OCI-LY1 (cell line): ENCODE measurements around the gene AOAH.

Experiments used
- H2AFZ ChIP-seq: fragments of 200-600 bp; sonication (generic), shearing (Covaris generic); 2 replicates; pipeline ENCODE4 v1.6.0; 2014; ENCODE audit warnings: antibody characterized with exemption, mild to moderate bottlenecking, low read length
- H3F3A ChIP-seq: fragments of 200-600 bp; sonication (generic), shearing (Covaris generic); 2 replicates; pipeline ENCODE4 v1.6.0; 2014; ENCODE audit warnings: mild to moderate bottlenecking, antibody characterized with exemption, low read length, moderate library complexity; ENCODE audit not compliant: insufficient read depth
- H3K27ac ChIP-seq: fragments of 200-600 bp; sonication (generic); 2 replicates; pipeline ENCODE4 v1.5.1; 2014; ENCODE audit warnings: low read length, mixed run types, mild to moderate bottlenecking, low read depth; ENCODE audit not compliant: poor library complexity, severe bottlenecking
- H3K27me3 ChIP-seq: fragments of 200-600 bp; sonication (generic); 2 replicates; pipeline ENCODE4 v1.6.0; 2014; ENCODE audit warnings: antibody characterized with exemption, mild to moderate bottlenecking, low read length, moderate library complexity; ENCODE audit not compliant: insufficient read depth
- H3K36me3 ChIP-seq: fragments of 200-600 bp; sonication (generic); 2 replicates; pipeline ENCODE4 v1.6.1; 2014; ENCODE audit warnings: mild to moderate bottlenecking, antibody characterized with exemption, low read length, moderate library complexity, mixed read lengths; ENCODE audit not compliant: insufficient read depth
- H3K4me1 ChIP-seq: fragments of 200-600 bp; sonication (generic); 2 replicates; pipeline ENCODE4 v1.5.1; 2014; ENCODE audit warnings: mild to moderate bottlenecking, low read length, moderate library complexity; ENCODE audit not compliant: insufficient read depth, severe bottlenecking
- H3K4me2 ChIP-seq: fragments of 200-600 bp; sonication (generic), shearing (Covaris generic); 2 replicates; pipeline ENCODE4 v1.6.1; 2014; ENCODE audit warnings: low read length
- H3K4me3 ChIP-seq: fragments of 200-600 bp; sonication (generic); 2 replicates; pipeline ENCODE4 v1.5.1; 2014; ENCODE audit warnings: low read length, low read depth, mild to moderate bottlenecking, mixed read lengths; ENCODE audit not compliant: poor library complexity, severe bottlenecking
- H3K79me2 ChIP-seq: fragments of 200-600 bp; shearing (Covaris generic); 2 replicates; pipeline ENCODE4 v1.6.1; 2016; ENCODE audit warnings: mixed run types, low read length, mixed read lengths; ENCODE audit not compliant: insufficient read depth
- H3K9ac ChIP-seq: fragments of 200-600 bp; sonication (generic), shearing (Covaris generic); 2 replicates; pipeline ENCODE4 v1.6.1; 2014; ENCODE audit warnings: mild to moderate bottlenecking, low read length, mixed read lengths
- H3K9me2 ChIP-seq: fragments of 200-600 bp; sonication (generic), shearing (Covaris generic); 2 replicates; pipeline ENCODE4 v1.6.1; 2014; ENCODE audit warnings: low read depth, mild to moderate bottlenecking, low read length, mixed read lengths
- H3K9me3 ChIP-seq: fragments of 200-600 bp; shearing (Covaris generic); 2 replicates; pipeline ENCODE4 v1.6.1; 2014; ENCODE audit warnings: low read length, mixed read lengths
- H4K20me1 ChIP-seq: fragments of 200-600 bp; sonication (generic), shearing (Covaris generic); 2 replicates; pipeline ENCODE4 v1.6.0; 2016; ENCODE audit warnings: mild to moderate bottlenecking, low read length; ENCODE audit not compliant: insufficient read depth
- CTCF ChIP-seq: fragments of 200-600 bp; sonication (generic), shearing (Covaris generic); IDR thresholded peaks from 2 replicates; pipeline ENCODE4 v1.5.1; 2017; ENCODE audit warnings: mild to moderate bottlenecking, antibody characterized with exemption, low read length, moderate library complexity, mixed read lengths
- EZH2 ChIP-seq: fragments of 200-600 bp; sonication (generic), shearing (Covaris generic); IDR thresholded peaks from 2 replicates; pipeline ENCODE4 v1.8.0; 2017; ENCODE audit warnings: borderline replicate concordance, mixed run types, mild to moderate bottlenecking, antibody characterized with exemption, low read length, moderate library complexity, mixed read lengths

Gene AOAH

GRCh38 chr7:36638140-36638539 lies 86.2 kb downstream of the AOAH start:
- TF ChIP-seq CTCF (no peak), EZH2 (no peak)
- Histone ChIP-seq H3K27ac (no peak overlapping the region), H3K9me2 (no peaks in the 10 kb centered on the region), H3F3A (no peaks in the 10 kb centered on the region), H3K9me3 (no peaks in the 10 kb centered on the region), H3K27me3 (peaks cover 10% of the 10 kb centered on the region; the same call in 1 of the 2 replicates), H4K20me1 (no peaks in the 10 kb centered on the region), H3K36me3 (no peaks in the 10 kb centered on the region), H3K4me1 (no peaks in the 10 kb centered on the region), H2AFZ (no peak overlapping the region), H3K79me2 (no peaks in the 10 kb centered on the region), H3K4me3 (no peak overlapping the region), H3K9ac (no peak overlapping the region), H3K4me2 (no peak overlapping the region)

- Histone ChIP-seq H3K4me2 (no peak overlapping the region), H4K20me1 (no peaks in the 10 kb centered on the region), H3F3A (no peaks in the 10 kb centered on the region), H3K27me3 (peaks cover 10% of the 10 kb centered on the region; the same call in 1 of the 2 replicates), H3K9me3 (no peaks in the 10 kb centered on the region), H3K9me2 (no peaks in the 10 kb centered on the region), H3K36me3 (no peaks in the 10 kb centered on the region), H3K4me1 (no peaks in the 10 kb centered on the region), H3K79me2 (no peaks in the 10 kb centered on the region), H3K27ac (no peak overlapping the region), H2AFZ (no peak overlapping the region), H3K9ac (no peak overlapping the region), H3K4me3 (no peak overlapping the region)
- TF ChIP-seq CTCF: no peak
Observed at GRCh38 chr7:36637417-36637816, 86.9 kb downstream of the AOAH start.

DNA sequence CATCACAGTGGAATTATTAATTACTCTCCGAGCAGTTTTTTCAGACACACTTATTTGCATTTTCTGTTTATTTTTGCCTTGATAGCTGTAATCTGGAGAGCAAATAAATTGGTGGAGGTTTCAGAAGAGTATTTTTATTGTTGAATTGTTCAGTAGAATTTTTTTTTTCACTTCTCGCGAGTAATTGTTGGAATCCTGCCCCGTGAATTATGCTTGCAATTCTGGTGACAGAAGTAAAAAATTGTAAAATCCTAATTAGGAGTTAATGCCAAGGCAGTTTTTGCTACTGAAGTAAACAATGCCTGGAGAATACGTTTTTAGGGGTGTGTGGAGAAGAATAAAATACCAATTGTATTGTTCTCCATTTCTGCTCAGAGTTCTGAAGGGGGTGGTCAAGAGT lies 88.2 kb downstream of the AOAH start:
- Histone ChIP-seq H3K9ac (no peak overlapping the region), H3K27me3 (peaks cover 4% of the 10 kb centered on the region; the same call in 1 of the 2 replicates), H3K36me3 (no peaks in the 10 kb centered on the region), H3K4me3 (no peak overlapping the region), H3K9me2 (no peaks in the 10 kb centered on the region), H3K4me2 (no peak overlapping the region), H3K27ac (no peak overlapping the region), H3K4me1 (no peaks in the 10 kb centered on the region), H3K9me3 (no peaks in the 10 kb centered on the region), H3F3A (no peaks in the 10 kb centered on the region), H3K79me2 (no peaks in the 10 kb centered on the region), H4K20me1 (no peaks in the 10 kb centered on the region), H2AFZ (no peak overlapping the region)
- TF ChIP-seq EZH2: no peak
- no peak for TF ChIP-seq CTCF
